HG02938 (cell line): ENCODE data around the gene ARHGEF7.

Source experiments
- ATAC-seq: cut with Tn5 transposase; IDR thresholded peaks from one replicate; pipeline ENCODE4 v1.9.1; 2021; ENCODE audit warnings: mild to moderate bottlenecking, moderate library complexity; ENCODE audit not compliant: unreplicated experiment

Gene ARHGEF7

DNA sequence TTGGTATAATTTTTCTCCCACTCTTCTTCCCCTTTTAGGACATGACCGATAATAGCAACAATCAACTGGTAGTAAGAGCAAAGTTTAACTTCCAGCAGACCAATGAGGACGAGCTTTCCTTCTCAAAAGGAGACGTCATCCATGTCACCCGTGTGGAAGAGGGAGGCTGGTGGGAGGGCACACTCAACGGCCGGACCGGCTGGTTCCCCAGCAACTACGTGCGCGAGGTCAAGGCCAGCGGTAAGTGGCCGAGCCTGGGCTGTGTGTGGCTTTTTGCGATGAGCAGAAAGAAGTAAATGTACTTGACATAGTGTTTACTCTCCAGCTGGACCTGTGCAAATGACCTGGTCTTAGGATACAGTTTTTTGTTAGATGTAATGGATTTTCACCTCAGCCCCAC lies 102.5 kb downstream of the ARHGEF7 start:
- ATAC-seq: no peak

DNA sequence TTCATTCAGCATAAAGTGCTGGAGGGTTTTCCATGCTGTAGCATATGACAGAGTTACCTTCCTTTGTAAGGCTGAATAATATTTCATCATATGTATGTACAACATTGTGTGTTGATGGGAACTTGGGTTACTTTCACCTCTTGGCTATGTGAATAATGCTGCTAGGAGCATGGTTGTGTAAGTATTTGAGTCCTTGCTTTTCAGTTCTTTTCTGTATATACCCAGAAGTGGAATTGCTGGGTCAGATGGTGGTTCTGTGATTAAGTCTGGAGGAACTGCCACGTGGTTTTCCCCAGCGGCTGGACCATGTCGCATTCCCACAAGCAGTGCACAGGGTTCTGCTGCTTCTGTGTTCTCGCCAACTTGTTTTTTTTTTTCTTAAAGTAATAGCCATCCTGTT lies 104.2 kb downstream of the ARHGEF7 start:
- ATAC-seq: no peak

DNA sequence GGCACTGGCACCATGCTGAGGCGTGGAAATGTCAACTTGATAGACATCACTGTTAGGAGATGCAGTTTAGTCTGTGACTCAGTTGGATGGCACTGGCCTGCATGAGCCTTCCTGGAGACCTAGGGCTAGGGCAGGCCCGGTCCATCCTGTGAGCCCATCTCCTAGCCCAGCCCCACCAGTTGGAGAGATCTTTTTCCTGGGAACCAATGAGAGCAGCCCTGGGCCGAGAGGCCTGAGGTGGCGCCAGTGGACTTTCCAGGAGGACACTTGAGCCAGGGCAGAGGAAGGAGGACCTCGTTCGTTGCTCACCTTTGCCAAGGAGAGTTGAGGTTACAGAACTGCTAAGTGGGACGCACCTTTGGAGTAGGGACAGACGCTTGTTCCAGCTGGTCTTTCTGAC lies 104.8 kb downstream of the ARHGEF7 start:
- ATAC-seq: no peak

DNA sequence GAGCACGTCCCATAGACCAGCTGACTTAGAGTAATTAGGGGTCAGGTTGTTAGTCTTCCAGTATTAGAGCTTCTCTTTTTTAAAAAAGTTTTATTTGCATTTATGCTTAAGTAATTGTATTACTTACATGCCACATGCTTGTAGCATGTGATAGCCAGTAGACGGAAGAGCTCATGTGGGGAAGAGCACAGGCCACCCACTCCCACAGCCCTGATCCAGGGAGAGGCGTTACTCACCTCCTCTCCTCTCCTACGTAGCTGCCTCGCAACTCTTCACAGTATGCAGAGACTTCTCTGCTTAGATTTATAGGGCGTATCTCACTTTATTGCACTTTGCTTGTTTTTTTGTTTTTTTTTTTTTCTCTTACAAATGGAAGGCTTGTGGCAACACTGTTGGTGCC lies 110.1 kb downstream of the ARHGEF7 start:
- ATAC-seq: no peak

DNA sequence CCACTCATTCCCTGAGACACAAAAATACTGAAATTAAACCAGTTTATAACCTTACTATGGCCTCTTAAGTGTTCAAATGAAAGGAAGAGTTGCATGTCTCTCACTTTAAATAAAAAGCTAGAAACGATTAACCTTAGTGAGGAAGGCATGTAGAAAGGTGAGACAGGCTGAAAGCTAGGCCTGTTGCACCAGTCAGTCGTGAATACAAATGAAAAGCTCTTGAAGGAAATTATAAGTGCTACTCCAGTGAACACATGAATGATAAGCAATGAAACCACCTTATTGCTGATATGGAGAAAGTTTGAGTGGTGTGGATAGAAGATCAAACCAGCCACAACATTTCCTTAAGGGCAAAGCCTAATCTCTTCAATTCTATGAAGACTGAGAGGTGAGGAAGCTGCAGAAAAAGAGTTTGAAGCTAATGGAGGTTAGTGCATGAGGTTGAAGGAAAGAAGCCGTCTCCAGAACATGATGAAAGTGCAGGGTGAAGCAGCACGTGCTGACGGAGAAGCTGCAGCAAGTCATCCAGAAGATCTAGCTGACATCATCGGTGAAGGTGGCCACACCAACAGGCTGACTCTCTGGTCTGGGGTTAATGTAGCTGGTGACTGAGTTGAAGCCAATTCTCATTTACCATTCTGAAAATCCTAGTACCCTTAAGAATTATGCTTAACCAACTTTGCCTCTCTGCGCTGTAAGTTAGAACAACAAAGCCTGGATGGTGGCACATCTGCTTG lies 110.9 kb downstream of the ARHGEF7 start:
- no peak for ATAC-seq

DNA sequence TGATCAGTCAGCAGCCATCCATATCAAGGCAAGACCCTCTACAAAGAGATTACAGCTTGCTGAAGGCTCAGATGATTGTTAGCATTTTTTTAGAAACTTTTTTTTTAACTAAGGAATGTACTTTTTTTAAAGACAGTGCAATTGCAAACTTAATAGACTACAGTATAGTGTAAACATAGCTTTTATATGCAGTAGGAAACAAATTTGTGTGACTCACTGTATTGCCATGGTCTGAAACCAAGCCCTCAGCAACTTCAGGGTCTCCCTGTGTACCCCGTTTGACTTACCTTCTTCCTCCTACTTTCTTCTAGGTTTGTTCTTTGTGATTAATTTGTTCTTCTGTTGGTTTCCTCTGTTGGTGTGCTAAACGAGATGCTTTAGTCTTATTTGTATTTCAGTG lies 112.3 kb downstream of the ARHGEF7 start:
- ATAC-seq: no peak

DNA sequence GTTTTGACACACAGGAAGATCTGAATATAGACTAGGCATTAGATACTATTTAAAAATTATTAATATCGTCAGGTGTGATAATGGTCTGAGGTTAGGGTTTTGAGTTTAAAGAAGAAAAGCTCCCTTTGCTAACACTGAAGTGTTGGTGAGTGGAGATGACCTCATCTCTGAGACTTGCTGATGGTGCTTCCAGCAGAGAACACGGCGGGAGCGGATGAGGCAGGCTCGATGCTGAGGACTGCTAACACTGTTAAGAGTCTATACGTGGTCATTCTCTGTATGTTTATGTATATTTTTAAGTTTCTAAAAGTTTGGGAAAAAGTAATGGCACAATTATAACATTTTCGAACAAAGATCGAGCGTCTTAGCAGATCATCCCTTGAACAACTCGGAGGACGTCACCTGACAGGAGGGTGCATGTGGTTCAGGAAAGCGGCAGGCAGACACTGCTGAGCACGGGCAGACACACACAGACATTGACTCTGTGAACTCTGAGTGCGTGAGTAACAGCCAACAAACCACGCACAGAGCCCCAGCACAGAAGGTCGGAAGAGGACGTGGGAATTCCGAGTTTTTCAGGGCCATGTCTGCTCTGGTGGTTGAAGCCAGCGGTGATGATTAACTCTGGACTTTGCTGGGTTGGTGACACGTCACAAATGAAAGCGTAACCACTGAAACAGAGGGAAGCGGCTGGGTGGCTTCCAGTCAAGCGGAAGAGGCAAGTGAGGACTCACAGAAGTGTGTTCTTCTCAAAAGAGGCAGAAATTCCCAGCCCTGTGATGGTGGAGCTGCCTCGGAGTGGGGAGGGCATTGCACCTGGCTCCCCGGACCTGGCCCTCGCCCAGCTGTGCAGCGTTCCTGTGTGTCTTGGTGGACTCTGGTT lies 113.4 kb downstream of the ARHGEF7 start:
- no peak for ATAC-seq

DNA sequence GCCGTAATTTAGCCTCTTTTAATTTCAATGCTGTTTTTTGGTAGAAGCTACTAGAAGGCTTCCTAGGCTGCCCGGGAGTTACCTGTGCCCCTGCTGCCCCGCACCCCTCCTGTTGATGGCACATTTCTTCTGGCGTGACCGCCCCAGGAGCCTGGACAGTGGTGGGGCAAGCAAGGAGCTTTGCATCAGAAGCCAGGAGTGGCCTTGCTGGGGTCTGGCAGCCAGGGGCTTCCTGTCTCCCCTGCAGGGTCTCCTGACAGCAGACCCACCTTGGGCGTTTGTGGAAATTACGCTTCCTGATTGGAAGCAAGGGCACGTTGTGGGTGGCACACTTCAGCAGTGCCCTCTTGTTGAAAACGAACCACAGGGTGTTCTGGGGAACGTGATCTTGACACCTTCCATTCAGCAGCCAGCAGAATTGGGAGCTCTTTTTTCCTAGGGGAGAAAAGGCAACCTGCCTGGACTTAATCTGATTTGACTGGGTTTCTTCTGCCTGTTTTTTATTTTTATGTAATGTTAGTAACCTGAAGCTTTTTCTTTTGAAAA lies 115.3 kb downstream of the ARHGEF7 start:
- no peak for ATAC-seq

DNA sequence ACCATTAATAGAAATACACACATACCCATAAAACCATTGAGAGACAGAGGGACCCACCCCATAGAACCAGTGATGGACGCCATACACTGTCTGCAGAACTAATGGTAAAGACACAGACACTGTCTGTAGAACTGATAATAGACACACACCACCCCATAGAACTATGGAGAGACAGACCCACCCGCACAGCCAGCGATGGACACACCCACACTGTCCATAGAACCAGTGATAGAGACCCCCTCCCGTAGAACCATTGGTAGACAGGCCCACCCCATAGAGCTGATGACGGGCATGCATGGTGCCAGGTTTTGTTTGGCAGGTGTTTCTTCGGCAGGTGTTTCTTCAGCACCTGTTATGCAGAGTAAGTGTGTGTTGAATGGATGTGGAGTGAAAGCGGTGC lies 117.1 kb downstream of the ARHGEF7 start:
- ATAC-seq: no peak

DNA sequence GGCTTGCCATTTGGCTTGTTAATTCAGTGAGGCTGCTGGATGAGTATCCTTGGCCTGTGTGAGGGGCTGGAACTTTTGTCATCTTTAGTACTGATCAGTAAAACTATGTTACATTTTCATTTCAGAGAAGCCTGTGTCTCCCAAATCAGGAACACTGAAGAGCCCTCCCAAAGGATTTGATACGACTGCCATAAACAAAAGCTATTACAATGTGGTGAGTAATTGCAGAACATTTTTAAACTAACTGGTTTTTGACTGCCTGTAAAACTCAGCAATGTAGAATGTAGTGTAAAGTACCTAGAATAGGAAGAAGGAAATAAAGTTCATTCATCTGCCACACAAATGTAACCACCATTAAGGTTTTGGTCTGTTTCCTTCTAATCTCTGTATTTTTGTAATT lies 118.0 kb downstream of the ARHGEF7 start:
- ATAC-seq: no peak

DNA sequence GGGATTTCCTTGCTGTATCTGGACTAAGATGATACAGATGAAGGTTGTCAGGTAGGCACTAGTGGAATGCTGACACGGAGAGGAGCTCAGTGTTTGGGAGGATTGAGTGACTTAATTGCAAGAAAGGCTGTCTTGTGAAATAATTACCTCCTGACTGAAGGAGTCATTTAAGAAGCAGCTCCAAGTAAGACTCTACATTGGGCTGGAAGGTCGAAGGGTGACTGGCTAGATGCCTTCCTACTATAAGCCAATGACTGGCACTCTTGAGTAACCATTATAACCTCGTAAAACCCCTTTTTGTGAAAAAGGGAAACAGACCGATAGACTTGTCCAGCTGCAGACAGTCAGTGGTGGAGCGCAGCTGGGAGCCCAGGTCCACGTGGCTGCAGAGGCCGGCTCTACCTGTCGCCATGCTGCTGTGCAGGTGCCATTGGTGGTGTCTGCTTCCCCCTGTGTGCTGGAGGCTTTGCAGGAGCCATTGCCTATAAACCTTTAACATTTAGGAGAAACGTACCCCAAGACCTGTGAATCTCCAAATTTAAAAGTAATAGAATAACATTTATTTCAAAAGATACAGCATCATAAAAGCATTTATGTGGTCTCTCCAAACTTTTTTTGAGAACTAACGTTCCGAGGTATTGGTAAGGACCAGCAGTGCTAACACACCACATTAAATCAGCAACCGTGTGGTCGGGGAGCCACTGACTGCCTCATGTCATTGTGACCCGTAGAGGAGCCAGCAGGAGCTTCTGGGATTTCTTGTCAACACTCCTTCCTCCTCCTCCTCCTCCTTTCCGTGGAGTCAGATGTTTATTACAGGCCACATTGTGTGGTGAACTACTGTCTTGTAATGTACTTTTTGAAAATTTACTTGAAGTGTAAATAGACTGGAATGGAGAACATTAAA lies 124.9 kb downstream of the ARHGEF7 start:
- no peak for ATAC-seq

DNA sequence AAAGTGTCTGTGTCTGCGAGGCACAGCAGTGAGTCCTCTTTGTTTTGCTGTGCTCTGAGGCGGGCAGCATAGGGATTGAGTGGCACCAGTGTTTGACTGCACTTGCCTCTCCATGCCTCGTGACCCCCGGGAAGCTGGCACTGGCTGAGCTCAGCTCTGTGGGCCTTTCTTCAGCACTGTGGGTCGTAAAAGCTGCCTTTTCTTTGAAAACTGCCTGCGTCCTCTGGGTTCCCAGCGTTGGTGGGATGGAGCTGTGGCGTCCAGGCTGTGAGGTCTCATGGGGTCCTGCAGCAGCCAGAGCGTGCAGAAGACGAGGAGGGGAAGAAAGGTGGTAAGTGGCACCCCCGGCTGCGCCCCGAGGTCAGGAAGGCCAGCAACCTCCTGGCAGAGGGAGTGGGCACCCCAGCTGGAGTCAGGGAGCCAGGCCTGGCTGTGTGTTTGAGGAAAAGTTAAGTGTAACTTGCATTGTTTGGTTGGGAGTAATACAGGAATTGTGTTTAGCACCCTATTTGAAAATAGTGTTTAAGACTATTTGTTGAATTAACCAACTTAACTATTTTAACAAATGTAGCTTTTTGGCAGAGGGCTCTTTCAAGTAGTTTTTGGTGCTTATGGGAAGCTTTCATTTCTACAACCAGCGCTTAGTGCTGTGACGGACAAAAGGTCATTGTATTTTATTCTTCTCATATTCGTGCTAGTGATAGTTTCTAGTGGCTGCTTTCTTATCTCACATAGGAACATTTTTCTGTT lies 126.1 kb downstream of the ARHGEF7 start:
- no peak for ATAC-seq

DNA sequence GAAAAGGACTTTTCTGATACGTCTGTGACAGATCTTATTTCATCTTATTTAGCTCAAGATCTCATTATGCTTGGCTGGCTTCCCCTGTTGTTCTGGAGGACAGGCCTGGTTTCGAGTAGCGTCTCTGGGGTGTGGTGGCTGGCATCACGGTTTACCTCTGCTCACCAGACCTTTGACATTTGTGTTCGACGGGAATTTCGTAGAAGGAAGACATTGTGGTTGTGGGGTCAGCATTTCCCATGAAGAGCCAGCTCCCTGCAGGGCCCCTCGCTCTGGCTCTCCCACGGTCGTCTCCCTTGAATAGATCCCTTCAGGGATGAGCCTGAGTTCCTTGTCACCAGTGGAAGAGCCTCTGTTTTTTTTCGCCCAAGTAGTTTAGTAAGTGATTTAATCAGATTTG lies 126.8 kb downstream of the ARHGEF7 start:
- ATAC-seq: no peak

DNA sequence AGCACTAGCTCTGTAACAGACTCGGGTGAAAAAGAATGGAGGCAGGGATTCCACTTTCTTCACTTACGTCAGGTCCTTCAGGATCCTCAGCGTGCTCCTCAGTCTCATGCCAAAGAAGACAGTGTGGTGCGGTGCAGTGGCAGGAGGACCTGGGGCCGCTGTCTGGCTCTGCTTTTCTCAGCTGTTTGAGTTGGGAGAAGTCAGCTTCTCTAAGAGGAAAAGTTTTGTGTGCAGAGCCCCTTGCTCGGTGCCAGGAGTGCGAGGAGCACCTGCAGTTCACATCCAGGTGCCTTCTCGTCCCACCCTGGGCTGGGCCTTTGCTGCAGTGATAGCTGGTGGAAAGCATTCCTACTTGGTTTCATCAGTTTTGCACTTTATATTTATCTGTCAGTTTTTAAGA lies 127.5 kb downstream of the ARHGEF7 start:
- ATAC-seq: no peak

DNA sequence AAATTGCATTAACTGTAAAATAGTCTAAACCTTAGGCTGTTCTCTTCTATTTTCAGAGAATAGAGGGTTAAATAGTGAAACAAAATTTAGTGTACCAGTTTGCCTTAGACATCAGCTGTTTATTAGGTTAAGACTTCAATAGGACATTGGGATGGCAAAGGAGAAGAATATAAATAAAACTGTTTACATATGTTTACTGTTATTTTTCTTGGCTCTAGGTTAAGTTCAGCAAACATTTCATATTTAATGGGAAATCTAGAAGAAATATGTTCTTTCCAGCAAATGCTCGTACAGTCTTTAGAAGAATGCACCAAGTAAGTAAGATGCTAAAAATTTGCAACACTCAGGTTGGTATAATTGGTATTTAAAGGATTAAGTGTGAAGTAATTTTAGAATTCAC lies 128.9 kb downstream of the ARHGEF7 start:
- no peak for ATAC-seq

DNA sequence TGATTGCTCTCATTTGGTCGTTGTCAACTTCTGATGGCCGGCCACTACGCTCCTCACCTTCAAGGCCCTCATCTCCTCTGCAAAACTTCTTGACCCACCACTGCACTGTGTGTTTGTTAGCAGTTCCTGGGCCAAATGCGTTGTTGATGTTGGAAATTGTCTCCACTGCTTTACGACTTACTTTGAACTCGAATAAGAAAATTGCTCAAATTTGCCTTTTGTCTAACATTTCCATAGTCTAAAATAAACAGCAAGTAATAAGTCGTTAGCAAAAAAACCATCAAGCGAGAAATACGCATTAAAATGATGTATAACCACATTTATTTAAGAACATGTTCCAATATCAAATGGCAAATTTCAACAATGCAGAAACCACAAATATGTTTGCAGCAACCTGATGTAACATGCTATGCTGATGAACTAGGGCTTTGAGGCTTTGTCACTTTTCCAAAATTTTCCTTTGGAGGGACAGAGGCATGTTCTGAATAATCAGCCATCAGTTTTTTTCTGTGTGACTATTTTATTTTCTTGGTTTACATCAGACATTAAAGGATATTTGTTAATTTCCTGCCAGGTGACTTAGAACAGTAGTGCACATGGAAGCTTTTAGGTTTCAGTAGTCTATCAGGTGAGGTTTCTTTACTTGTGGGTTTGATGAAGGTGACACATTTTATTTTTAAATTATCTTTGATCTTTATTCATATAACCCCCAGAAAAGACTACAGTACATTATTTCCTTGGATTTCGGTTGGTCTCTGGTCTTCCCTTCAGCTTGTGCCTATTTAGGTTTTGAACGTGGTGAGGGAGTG lies 130.7 kb downstream of the ARHGEF7 start:
- ATAC-seq: no peak

DNA sequence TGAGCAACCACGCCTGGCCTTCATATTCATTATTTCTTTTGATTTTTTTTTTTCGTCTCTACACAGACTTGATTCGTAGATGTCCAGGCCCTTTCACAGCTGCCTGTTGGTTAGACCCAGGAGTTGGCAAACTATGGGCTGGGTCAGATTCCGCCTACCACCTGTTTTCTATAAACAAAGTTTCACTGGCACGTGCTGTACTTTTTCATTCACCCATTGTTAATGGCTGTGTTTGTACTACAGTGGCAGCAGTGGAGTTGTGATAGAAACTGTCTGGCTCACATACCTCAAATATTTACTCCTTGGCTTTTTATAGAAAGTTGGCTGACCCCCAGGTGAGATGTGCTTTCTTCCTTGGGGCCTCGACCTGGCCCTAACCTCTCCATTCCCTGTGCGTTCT lies 132.4 kb downstream of the ARHGEF7 start:
- no peak for ATAC-seq

DNA sequence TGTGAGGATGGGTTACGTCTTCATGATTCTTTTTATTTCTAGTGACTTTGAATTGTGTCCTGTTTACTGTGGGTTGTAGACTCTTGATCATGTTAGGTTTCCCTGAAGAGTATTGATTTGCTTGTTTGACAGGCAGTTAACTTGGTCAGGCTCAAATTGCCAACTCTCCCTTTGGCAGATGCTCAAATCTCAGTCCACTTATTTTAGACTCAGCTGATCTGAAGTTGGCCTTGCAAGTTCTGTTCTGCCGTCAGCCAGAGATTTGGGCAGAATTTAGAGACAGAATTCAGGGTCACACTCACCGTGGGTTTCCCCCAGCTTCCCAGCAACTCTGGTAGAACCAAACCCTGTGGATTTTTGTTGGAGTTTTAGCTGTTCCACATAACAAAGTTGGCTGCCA lies 133.7 kb downstream of the ARHGEF7 start:
- no peak for ATAC-seq

DNA sequence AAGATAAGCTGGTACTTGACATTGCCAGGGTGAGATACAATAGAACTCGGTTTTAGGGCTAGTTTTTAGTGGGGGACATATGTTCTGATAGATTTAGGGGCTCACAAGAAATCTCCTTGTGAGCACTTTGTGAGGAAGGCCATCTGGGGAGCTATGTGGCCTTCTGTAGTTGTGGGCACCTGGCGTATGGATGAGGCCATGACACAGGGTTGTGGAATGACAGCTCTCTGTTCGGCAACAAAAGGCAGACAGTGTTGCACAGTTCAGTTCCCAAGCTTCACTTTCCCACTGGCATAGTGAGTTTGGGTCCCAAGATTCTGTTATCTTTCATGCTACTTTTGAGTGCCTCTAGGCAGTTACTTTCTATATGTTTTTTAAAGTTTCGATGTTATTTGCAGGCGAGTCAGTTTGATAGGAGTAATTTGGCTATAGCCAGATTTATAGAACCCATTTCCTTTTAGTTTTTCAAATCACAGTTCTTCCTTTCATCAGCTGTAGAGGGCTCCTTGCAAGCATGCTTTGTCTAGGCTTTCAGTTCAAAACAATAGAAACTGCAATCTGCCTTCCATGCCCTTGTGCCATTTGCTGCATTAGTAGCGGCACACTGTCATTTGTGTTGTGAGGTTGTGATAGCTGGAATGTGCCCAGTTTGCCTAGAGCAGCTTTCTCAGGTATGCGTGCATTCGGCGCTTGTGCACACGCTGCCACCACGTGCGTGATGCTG lies 134.7 kb downstream of the ARHGEF7 start:
- no peak for ATAC-seq
